Astrocyte (in vitro differentiated cells and primary cell): ENCODE results near the gene KIAA0825. TPM values are rescaled to one million over a fixed set of nuclear protein-coding genes. Genes with fewer than 3 reads are reported as not detected.

Experiments used
- DNase-seq: peaks from one replicate; pipeline ENCODE4 v3.0.0-alpha.2; 2010; ENCODE audit warnings: low read depth
- FAIRE-seq: peaks from 2 replicates; lab custom pipeline; 2011; peaks lifted over from hg19 to GRCh38; lab: Jason Lieb, UNC
- H2AFZ ChIP-seq: 2 replicates; pipeline ENCODE4 v1.6.0; 2012; ENCODE audit warnings: low read depth, low read length, inconsistent platforms
- H3K27ac ChIP-seq: 2 replicates; pipeline ENCODE4 v1.5.1; 2011; ENCODE audit warnings: low read depth, low read length, inconsistent platforms
- H3K27me3 ChIP-seq: 2 replicates; pipeline ENCODE4 v1.6.0; 2011; ENCODE audit warnings: low read length, inconsistent platforms; ENCODE audit not compliant: insufficient read depth
- H3K36me3 ChIP-seq: 2 replicates; pipeline ENCODE4 v1.5.1; 2011; ENCODE audit warnings: low read length, inconsistent platforms; ENCODE audit not compliant: insufficient read depth
- H3K4me1 ChIP-seq: 2 replicates; pipeline ENCODE4 v1.5.1; 2011; ENCODE audit warnings: low read length, inconsistent platforms; ENCODE audit not compliant: insufficient read depth
- H3K4me2 ChIP-seq: 2 replicates; pipeline ENCODE4 v1.6.0; 2012; ENCODE audit warnings: low read length, inconsistent platforms
- H3K4me3 ChIP-seq: 2 replicates; pipeline ENCODE4 v1.5.1; 2011; ENCODE audit warnings: low read depth, mild to moderate bottlenecking, low read length, inconsistent platforms; ENCODE audit not compliant: insufficient read depth
- H3K79me2 ChIP-seq: 2 replicates; pipeline ENCODE4 v1.6.0; 2012; ENCODE audit warnings: mild to moderate bottlenecking, low read length, inconsistent platforms; ENCODE audit not compliant: insufficient read depth
- H3K9ac ChIP-seq: 2 replicates; pipeline ENCODE4 v1.6.0; 2012; ENCODE audit warnings: mild to moderate bottlenecking, low read length, inconsistent platforms
- H3K9me3 ChIP-seq: 2 replicates; pipeline ENCODE4 v1.5.1; 2012; ENCODE audit warnings: low read depth, mild to moderate bottlenecking, low read length, inconsistent platforms; ENCODE audit not compliant: insufficient read depth
- H4K20me1 ChIP-seq: 2 replicates; pipeline ENCODE4 v1.6.0; 2012; ENCODE audit warnings: low read length, inconsistent platforms; ENCODE audit not compliant: insufficient read depth
- H3K27ac Mint-ChIP-seq: one replicate; pipeline ENCODE4 v1.8.0; 2021; ENCODE audit warnings: mild to moderate bottlenecking, mixed read lengths; ENCODE audit not compliant: unreplicated experiment
- H3K27me3 Mint-ChIP-seq: one replicate; pipeline ENCODE4 v1.8.0; 2021; ENCODE audit warnings: low read depth, mixed read lengths; ENCODE audit not compliant: unreplicated experiment
- H3K36me3 Mint-ChIP-seq: one replicate; pipeline ENCODE4 v1.8.0; 2021; ENCODE audit warnings: low read depth, mixed read lengths; ENCODE audit not compliant: unreplicated experiment
- H3K4me1 Mint-ChIP-seq: one replicate; pipeline ENCODE4 v1.8.0; 2021; ENCODE audit warnings: low read depth, mixed read lengths; ENCODE audit not compliant: unreplicated experiment
- H3K4me3 Mint-ChIP-seq: one replicate; pipeline ENCODE4 v1.8.0; 2021; ENCODE audit warnings: mild to moderate bottlenecking, moderate library complexity, mixed read lengths; ENCODE audit not compliant: unreplicated experiment
- H3K9me3 Mint-ChIP-seq: one replicate; pipeline ENCODE4 v1.8.0; 2021; ENCODE audit warnings: mild to moderate bottlenecking, mixed read lengths; ENCODE audit not compliant: unreplicated experiment
- EZH2 ChIP-seq: IDR thresholded peaks from 2 replicates; pipeline ENCODE4 v1.6.1; 2012; ENCODE audit warnings: mild to moderate bottlenecking, low read length, inconsistent platforms; ENCODE audit not compliant: insufficient read depth
- total RNA-seq: library from RNA; stranded (reverse); gene quantifications from 2 replicates; pipeline ENCODE4 v1.2.1, GENCODE V29; 2021
- TF ChIP-seq, protein P1 (sequence below): IDR thresholded peaks from 2 replicates; pipeline ENCODE4 v1.5.1; 2011; ENCODE audit warnings: low read depth, mild to moderate bottlenecking, inconsistent platforms, low read length, moderate library complexity; ENCODE audit not compliant: insufficient read depth

KIAA0825 gene
- total RNA-seq, 1 donor from 2014 or later: 2.5 TPM

DNA sequence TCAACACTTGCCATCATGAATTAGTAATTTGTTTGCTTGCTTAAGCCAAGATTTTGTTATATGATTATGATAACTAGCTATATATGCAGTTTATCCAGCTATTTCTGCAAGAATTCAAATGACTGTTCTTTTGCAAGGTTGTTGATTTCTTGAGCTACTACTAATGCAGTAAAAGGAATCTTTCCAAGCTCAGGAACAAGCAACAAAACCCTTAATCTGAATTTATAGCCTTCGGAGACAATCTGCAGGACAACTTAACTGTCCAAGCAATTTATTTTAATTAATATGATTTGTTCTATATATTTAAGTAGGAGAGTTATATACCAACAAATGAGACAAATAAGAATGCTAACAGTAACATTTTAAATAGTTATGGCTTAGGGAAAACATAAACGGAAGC, 450.3 kb downstream of the KIAA0825 start:
- Mint-ChIP-seq H3K4me3 (no peak overlapping the region), H3K36me3 (peaks cover 2% of the 10 kb centered on the region), H3K9me3 (peaks cover 6% of the 10 kb centered on the region), H3K27me3 (no peaks in the 10 kb centered on the region), H3K4me1 (no peaks in the 10 kb centered on the region), H3K27ac (no peak overlapping the region)
- no peak overlapping the region for H3K27ac ChIP-seq
- no peaks in the 10 kb centered on the region for H3K79me2 ChIP-seq
- no peaks in the 10 kb centered on the region for H3K9me3 ChIP-seq
- TF ChIP-seq, protein P1, sequence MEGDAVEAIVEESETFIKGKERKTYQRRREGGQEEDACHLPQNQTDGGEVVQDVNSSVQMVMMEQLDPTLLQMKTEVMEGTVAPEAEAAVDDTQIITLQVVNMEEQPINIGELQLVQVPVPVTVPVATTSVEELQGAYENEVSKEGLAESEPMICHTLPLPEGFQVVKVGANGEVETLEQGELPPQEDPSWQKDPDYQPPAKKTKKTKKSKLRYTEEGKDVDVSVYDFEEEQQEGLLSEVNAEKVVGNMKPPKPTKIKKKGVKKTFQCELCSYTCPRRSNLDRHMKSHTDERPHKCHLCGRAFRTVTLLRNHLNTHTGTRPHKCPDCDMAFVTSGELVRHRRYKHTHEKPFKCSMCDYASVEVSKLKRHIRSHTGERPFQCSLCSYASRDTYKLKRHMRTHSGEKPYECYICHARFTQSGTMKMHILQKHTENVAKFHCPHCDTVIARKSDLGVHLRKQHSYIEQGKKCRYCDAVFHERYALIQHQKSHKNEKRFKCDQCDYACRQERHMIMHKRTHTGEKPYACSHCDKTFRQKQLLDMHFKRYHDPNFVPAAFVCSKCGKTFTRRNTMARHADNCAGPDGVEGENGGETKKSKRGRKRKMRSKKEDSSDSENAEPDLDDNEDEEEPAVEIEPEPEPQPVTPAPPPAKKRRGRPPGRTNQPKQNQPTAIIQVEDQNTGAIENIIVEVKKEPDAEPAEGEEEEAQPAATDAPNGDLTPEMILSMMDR: no peak
- no peak for TF ChIP-seq EZH2
- no peak overlapping the region for H3K4me3 ChIP-seq
- no peaks in the 10 kb centered on the region for H3K36me3 ChIP-seq
- no peak overlapping the region for H2AFZ ChIP-seq
- H4K20me1 ChIP-seq: no peaks in the 10 kb centered on the region
- FAIRE-seq (no peak), DNase-seq (no peak)
- H3K4me1 ChIP-seq: no peaks in the 10 kb centered on the region
- no peaks in the 10 kb centered on the region for H3K27me3 ChIP-seq
- no peak overlapping the region for H3K9ac ChIP-seq
- no peak overlapping the region for H3K4me2 ChIP-seq

GRCh38 chr5:94161801-94162200, 456.6 kb downstream of the KIAA0825 start:
- Histone ChIP-seq H3K4me2 (no peak overlapping the region), H2AFZ (no peak overlapping the region), H3K27ac (no peak overlapping the region), H3K4me1 (no peaks in the 10 kb centered on the region), H3K27me3 (no peaks in the 10 kb centered on the region), H3K36me3 (no peaks in the 10 kb centered on the region), H4K20me1 (no peaks in the 10 kb centered on the region), H3K9ac (no peak overlapping the region), H3K4me3 (no peak overlapping the region), H3K9me3 (no peaks in the 10 kb centered on the region), H3K79me2 (no peaks in the 10 kb centered on the region)
- Mint-ChIP-seq H3K27ac (no peak overlapping the region), H3K27me3 (no peaks in the 10 kb centered on the region), H3K36me3 (peaks cover 2% of the 10 kb centered on the region), H3K4me3 (no peak overlapping the region), H3K4me1 (no peaks in the 10 kb centered on the region), H3K9me3 (peaks cover 6% of the 10 kb centered on the region)
- TF ChIP-seq, protein P1: no peak
- TF ChIP-seq EZH2: no peak
- FAIRE-seq: no peak
- DNase-seq: no peak

GRCh38 chr5:94159144-94159543, 459.3 kb downstream of the KIAA0825 start:
- no peak for TF ChIP-seq EZH2
- TF ChIP-seq, protein P1: peak; percentile 4
- Mint-ChIP-seq H3K36me3 (no peaks in the 10 kb centered on the region), H3K4me3 (no peak overlapping the region), H3K27me3 (no peaks in the 10 kb centered on the region), H3K4me1 (no peaks in the 10 kb centered on the region), H3K9me3 (peaks cover 3% of the 10 kb centered on the region), H3K27ac (no peak overlapping the region)
- H3K4me2 ChIP-seq: no peak overlapping the region
- H3K4me1 ChIP-seq: no peaks in the 10 kb centered on the region
- no peaks in the 10 kb centered on the region for H3K79me2 ChIP-seq
- H4K20me1 ChIP-seq: no peaks in the 10 kb centered on the region
- no peak overlapping the region for H3K4me3 ChIP-seq
- FAIRE-seq (no peak), DNase-seq (no peak)
- no peak overlapping the region for H2AFZ ChIP-seq
- H3K9ac ChIP-seq: no peak overlapping the region
- no peaks in the 10 kb centered on the region for H3K27me3 ChIP-seq
- no peaks in the 10 kb centered on the region for H3K9me3 ChIP-seq
- H3K27ac ChIP-seq: no peak overlapping the region
- H3K36me3 ChIP-seq: no peaks in the 10 kb centered on the region
